Measurements from ENCODE around the gene FRMD6. TPM values are rescaled to one million over a fixed set of nuclear protein-coding genes. Genes with fewer than 3 reads are reported as not detected.
"Not testable (repeated sequence)": the region's sequence is repeated elsewhere in the genome, so short reads cannot be mapped to it uniquely, and the experiment has no call there.

The FRMD6 gene
- total RNA-seq, 1 experiment from 2014 or later, result 11.4 TPM

- H3K9ac ChIP-seq (ENCODE audit: low read length); H3K4me2 ChIP-seq (ENCODE audit: low read length); H3K79me2 ChIP-seq (ENCODE audit: insufficient read depth, low read length); H3K9me2 ChIP-seq (ENCODE audit: insufficient read depth); H4K20me1 ChIP-seq (ENCODE audit: insufficient read depth); ATAC-seq; intact Hi-C loops (cut with micrococcal nuclease); CTCF ChIA-PET; H3K9me3 ChIP-seq (ENCODE audit: control insufficient read depth in 1 of 2, insufficient read depth in 1 of 2, low read depth in 1 of 2, low read length in 2 of 2); H3K4me1 ChIP-seq (ENCODE audit: control insufficient read depth in 1 of 2, insufficient read depth in 2 of 2, low read length in 2 of 2); POLR2A ChIA-PET; H3K4me3 ChIP-seq (replicated peaks in 1 of 2; ENCODE audit: low read depth in 1 of 2, low read length in 2 of 2); BruUV-seq (replicated peaks); H3K27ac ChIP-seq (ENCODE audit: low read depth, low read length); RAD21 ChIA-PET (ENCODE audit: low non-redundant PET in 1 of 2, low total read pairs in 2 of 2, uncharacterized antibody in 2 of 2, unreplicated experiment in 2 of 2); DNase-seq (ENCODE audit: low read depth, low spot score); H3K36me3 ChIP-seq (ENCODE audit: control insufficient read depth in 1 of 2, insufficient read depth in 2 of 2, low read length in 2 of 2); H2AFZ ChIP-seq (ENCODE audit: low read depth, low read length, poor library complexity, severe bottlenecking); H3K27me3 ChIP-seq (ENCODE audit: insufficient read depth, low read length): not testable (repeated sequence)
Measured at GRCh38 chr14:51757756-51758155, 106.0 kb downstream of the FRMD6 start.

- RAD21 ChIA-PET (ENCODE audit: low non-redundant PET in 1 of 2, low total read pairs in 2 of 2, uncharacterized antibody in 2 of 2, unreplicated experiment in 2 of 2), result no interaction called here
- Histone ChIP-seq H3K36me3 (ENCODE audit: control insufficient read depth in 1 of 2, insufficient read depth in 2 of 2, low read length in 2 of 2) (no peaks in the 10 kb centered on the region), H4K20me1 (ENCODE audit: insufficient read depth) (no peaks in the 10 kb centered on the region), H3K9me2 (ENCODE audit: insufficient read depth) (no peaks in the 10 kb centered on the region), H3K9ac (ENCODE audit: low read length) (no peak overlapping the region), H3K27ac (ENCODE audit: low read depth, low read length) (no peak overlapping the region), H3K4me1 (ENCODE audit: control insufficient read depth in 1 of 2, insufficient read depth in 2 of 2, low read length in 2 of 2) (no peaks in the 10 kb centered on the region), H3K4me3 (replicated peaks in 1 of 2; ENCODE audit: low read depth in 1 of 2, low read length in 2 of 2) (no peak overlapping the region), H2AFZ (ENCODE audit: low read depth, low read length, poor library complexity, severe bottlenecking) (no peak overlapping the region), H3K9me3 (ENCODE audit: control insufficient read depth in 1 of 2, insufficient read depth in 1 of 2, low read depth in 1 of 2, low read length in 2 of 2) (no peaks in the 10 kb centered on the region), H3K4me2 (ENCODE audit: low read length) (no peak overlapping the region), H3K79me2 (ENCODE audit: insufficient read depth, low read length) (no peaks in the 10 kb centered on the region), H3K27me3 (ENCODE audit: insufficient read depth, low read length) (no peaks in the 10 kb centered on the region)
- TF ChIP-seq CEBPB (IDR thresholded peaks at IDR 0.05; ENCODE audit: low read depth), result no peak
- TF ChIP-seq ZNF274 (IDR thresholded peaks at IDR 0.05; ENCODE audit: low read depth, low read length), result no peak
- no peak for TF ChIP-seq YY1 (IDR thresholded peaks at IDR 0.05; ENCODE audit: extremely low read depth, insufficient replicate concordance, low read depth, low read length)
- TF ChIP-seq CBX3 (IDR thresholded peaks at IDR 0.05; ENCODE audit: low read depth), result no peak
- TF ChIP-seq POLR2A (IDR thresholded peaks at IDR 0.05; ENCODE audit: borderline replicate concordance, extremely low read depth, insufficient read depth, insufficient read length), result no peak
- no peak for TF ChIP-seq EGR1 (IDR thresholded peaks at IDR 0.05; ENCODE audit: low read depth)
- no peak for TF ChIP-seq CTCF (IDR thresholded peaks at IDR 0.05 in 2 of 3, conservative IDR thresholded peaks at IDR 0.05 in 1 of 3; ENCODE audit: borderline replicate concordance in 1 of 3, insufficient read depth in 1 of 3, low read depth in 2 of 3, low read length in 2 of 3)
- TF ChIP-seq EZH2phosphoT487 (IDR thresholded peaks at IDR 0.05; ENCODE audit: borderline replicate concordance), result no peak
- TF ChIP-seq FOSL1 (IDR thresholded peaks at IDR 0.05; ENCODE audit: low read depth), result no peak
- no peak for TF ChIP-seq SRF (IDR thresholded peaks at IDR 0.05; ENCODE audit: low read depth)
- TF ChIP-seq RAD21 (IDR thresholded peaks at IDR 0.05; ENCODE audit: low read depth), result no peak
- TF ChIP-seq, protein P1, sequence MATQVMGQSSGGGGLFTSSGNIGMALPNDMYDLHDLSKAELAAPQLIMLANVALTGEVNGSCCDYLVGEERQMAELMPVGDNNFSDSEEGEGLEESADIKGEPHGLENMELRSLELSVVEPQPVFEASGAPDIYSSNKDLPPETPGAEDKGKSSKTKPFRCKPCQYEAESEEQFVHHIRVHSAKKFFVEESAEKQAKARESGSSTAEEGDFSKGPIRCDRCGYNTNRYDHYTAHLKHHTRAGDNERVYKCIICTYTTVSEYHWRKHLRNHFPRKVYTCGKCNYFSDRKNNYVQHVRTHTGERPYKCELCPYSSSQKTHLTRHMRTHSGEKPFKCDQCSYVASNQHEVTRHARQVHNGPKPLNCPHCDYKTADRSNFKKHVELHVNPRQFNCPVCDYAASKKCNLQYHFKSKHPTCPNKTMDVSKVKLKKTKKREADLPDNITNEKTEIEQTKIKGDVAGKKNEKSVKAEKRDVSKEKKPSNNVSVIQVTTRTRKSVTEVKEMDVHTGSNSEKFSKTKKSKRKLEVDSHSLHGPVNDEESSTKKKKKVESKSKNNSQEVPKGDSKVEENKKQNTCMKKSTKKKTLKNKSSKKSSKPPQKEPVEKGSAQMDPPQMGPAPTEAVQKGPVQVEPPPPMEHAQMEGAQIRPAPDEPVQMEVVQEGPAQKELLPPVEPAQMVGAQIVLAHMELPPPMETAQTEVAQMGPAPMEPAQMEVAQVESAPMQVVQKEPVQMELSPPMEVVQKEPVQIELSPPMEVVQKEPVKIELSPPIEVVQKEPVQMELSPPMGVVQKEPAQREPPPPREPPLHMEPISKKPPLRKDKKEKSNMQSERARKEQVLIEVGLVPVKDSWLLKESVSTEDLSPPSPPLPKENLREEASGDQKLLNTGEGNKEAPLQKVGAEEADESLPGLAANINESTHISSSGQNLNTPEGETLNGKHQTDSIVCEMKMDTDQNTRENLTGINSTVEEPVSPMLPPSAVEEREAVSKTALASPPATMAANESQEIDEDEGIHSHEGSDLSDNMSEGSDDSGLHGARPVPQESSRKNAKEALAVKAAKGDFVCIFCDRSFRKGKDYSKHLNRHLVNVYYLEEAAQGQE (IDR thresholded peaks at IDR 0.05; ENCODE audit: low read depth), result no peak
- TF ChIP-seq SIN3A (IDR thresholded peaks at IDR 0.05; ENCODE audit: low read depth), result no peak
- no peak for TF ChIP-seq SP1 (IDR thresholded peaks at IDR 0.05; ENCODE audit: low read depth)
- no peak for TF ChIP-seq ATF3 (IDR thresholded peaks at IDR 0.05)
- TF ChIP-seq, protein P2, sequence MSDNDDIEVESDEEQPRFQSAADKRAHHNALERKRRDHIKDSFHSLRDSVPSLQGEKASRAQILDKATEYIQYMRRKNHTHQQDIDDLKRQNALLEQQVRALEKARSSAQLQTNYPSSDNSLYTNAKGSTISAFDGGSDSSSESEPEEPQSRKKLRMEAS (IDR thresholded peaks at IDR 0.05), result no peak
- no peak for TF ChIP-seq JUND (IDR thresholded peaks at IDR 0.05)
- CTCF ChIA-PET, result no interaction called here
- ATAC-seq, result no peak
- BruUV-seq (replicated peaks), result no TSS peak
- POLR2A ChIA-PET, result no interaction called here
- intact Hi-C loops (cut with micrococcal nuclease), result no loop called here
- DNase-seq (ENCODE audit: low read depth, low spot score), result no peak
Measured at GRCh38 chr14:51759950-51760349, 108.2 kb downstream of the FRMD6 start.

Measured in HCT116 (cell line).